ENCODE results near the gene NUP107.
A peak's percentile ranks its signal among the peaks of the same experiment; 100 is the strongest.

NUP107 gene

GRCh38 chr12:68769941-68770340 is 83.2 kb downstream of the NUP107 start:
- DNase-seq (ENCODE audit: extremely low spot score, insufficient read length, low read depth) (no peak), FAIRE-seq (no peak)

DNA sequence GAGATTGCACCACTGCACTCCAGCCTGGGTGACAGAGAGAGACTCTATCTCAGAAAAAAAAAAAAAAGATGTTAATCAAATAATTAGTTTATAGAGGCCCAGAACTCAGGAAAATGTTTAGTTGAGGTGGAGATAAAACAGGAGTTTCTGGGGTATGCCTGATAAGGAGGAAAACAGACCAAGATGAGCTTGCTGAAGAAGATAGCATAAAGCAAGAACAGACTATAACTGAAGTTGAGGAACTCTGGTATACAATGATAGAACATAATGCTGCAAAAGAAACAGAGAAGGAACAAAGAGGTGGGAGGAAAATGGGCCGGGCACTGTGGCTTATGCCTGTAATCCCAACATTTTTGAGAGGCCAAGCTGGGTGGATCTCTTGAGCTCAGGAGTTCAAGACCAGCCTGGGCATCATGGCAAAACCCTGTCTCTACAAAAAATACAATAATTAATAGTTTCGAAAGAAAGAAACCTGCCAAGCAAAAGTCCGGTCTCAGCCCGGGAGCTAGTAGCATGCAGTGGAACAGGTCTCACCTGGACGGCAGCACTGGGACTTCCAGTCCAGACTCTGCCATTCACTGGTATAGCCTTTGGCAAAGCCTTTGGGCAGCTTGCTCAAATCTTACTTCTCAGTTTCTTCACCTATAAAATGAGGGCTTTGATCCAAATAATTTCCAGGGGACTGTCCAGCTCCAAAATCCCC is 84.6 kb downstream of the NUP107 start:
- no peak for FAIRE-seq
- no peak for DNase-seq (ENCODE audit: extremely low spot score, insufficient read length, low read depth)

GRCh38 chr12:68772714-68773113 is 85.9 kb downstream of the NUP107 start:
- no peak for DNase-seq (ENCODE audit: extremely low spot score, insufficient read length, low read depth)

GRCh38 chr12:68773582-68773981 is 86.8 kb downstream of the NUP107 start:
- FAIRE-seq: no peak

More at GRCh38 chr12:68772714-68773113, 85.9 kb downstream of the NUP107 start:
- FAIRE-seq: peak; percentile 46

GRCh38 chr12:68775121-68775630 is 88.4 kb downstream of the NUP107 start:
- FAIRE-seq (no peak), DNase-seq (ENCODE audit: extremely low spot score, insufficient read length, low read depth) (no peak)

More at GRCh38 chr12:68773582-68773981, 86.8 kb downstream of the NUP107 start:
- DNase-seq (ENCODE audit: extremely low spot score, insufficient read length, low read depth): no peak

DNA sequence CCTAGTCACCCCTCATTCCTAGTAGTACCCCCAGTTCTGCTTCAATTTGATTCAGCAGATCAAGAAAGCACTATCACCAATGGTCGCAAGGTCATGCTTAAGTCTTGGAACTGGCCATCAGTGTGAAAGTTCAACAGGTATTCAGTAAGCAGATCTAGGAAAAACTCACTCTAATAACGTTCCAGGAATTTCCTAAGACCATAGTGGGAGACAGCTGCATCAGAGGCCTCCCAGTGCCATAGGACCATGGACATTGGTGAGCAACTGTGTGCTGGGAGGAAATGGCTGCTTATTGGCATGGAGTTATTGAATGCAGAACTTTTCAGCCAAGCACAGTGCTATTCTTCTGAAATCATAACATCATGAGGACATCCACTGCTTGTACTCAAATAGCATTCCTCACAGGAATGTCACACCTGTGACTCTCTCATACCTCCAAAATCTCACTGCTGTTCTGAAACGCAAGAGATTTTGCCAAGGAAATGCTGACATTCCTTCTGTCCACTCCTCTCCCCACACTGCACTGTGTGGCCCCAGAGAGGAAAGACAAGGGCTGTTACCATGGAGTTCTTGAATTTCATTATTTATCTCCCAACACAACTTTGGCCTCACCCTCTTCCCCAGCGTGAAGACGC is 90.3 kb downstream of the NUP107 start:
- no peak for FAIRE-seq
- DNase-seq (ENCODE audit: extremely low spot score, insufficient read length, low read depth): no peak

DNA sequence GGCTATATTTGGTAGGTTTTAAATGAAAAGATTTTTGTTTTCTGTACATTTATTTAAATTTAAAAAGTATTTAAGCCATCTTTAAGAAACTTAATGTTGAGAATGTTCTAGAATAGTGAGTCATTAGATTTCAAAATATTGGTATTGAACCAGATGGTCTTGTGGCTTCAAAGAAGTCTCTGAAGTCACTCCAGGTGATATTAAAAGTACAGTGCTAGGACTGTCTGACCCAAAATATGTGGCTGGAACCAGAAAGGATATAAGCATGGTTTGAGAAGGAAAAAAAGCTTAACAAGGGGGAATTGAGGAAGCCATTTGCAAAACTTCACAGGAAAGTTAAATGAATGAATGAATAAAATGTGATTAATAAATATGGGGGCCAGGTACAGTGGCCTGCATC is 92.5 kb downstream of the NUP107 start:
- DNase-seq (ENCODE audit: extremely low spot score, insufficient read length, low read depth) (no peak), FAIRE-seq (no peak)

GRCh38 chr12:68780731-68781130 is 94.0 kb downstream of the NUP107 start:
- FAIRE-seq: no peak
- no peak for DNase-seq (ENCODE audit: extremely low spot score, insufficient read length, low read depth)

GRCh38 chr12:68781728-68782127 is 95.0 kb downstream of the NUP107 start:
- no peak for FAIRE-seq
- no peak for DNase-seq (ENCODE audit: extremely low spot score, insufficient read length, low read depth)

DNA sequence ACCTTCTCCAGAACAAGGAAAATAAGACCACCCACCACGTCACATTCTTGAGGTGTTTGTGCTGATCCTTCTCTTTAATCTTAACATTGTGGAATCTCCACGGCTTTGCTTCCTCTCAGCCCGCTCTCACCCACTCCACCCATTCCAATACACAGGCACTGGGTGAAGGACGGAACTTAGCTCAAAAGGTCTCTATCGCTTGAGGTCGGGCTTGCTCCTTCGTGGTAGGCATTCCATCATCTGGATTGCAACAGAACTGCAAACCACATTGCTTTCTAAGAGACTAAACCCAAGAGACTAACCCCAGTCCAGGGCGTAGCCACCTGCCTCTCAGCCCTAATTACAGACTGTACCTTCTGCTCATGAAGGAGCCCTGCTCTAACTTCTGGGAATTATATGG is 97.2 kb downstream of the NUP107 start:
- DNase-seq (ENCODE audit: extremely low spot score, insufficient read length, low read depth) (no peak), FAIRE-seq (no peak)

DNA sequence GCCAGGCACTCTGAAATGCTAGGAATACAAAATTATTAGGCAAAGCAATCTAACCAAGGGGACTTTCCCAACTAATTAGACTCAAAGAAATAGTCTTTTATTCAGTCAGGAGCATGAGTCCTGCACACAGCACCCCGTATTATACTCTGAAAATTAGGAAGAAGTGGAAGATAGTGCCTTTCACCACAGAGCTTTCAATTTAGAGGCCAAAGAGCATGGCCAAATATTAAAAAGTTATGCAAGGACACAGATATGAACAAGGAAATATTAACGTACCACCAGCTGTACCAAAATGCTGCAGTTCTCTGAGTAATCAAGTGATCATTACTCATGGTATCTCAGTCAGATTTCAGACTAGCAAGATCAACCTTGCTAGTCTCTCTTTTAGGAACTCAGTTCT is 98.6 kb downstream of the NUP107 start:
- DNase-seq (ENCODE audit: extremely low spot score, insufficient read length, low read depth) (no peak), FAIRE-seq (no peak)

GRCh38 chr12:68785823-68786222 is 99.0 kb downstream of the NUP107 start:
- DNase-seq (ENCODE audit: extremely low spot score, insufficient read length, low read depth) (no peak), FAIRE-seq (no peak)

GRCh38 chr12:68786929-68787328 is 100.2 kb downstream of the NUP107 start:
- FAIRE-seq (no peak), DNase-seq (ENCODE audit: extremely low spot score, insufficient read length, low read depth) (no peak)

DNA sequence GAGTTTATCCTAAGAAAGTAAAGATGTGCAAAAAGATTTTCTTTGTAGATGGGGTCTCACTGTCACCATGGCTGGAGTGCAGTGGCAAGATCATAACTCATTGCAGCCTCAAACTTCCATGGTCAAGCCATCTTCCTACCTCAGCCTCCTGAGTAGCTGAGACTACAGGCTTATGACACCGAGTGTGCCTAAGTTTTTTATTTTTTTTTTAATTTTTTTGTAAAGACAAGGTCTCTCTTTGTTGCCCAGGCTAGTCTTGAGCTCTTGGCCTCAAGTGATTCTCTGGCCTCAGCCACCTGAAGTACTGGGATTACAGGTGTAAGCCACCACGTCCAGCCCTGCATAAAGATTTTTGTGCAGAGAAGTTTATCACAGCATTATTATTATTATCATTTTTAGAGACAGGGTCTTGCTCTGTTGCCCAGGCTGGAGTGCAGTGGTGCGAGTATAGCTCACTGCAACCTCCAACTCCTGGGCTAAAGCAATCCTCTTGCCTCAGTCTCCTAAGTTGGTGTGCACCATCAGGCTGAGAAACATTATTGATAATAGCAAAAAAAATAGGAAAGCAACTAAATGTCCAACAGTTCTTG is 101.9 kb downstream of the NUP107 start:
- DNase-seq (ENCODE audit: extremely low spot score, insufficient read length, low read depth) (no peak), FAIRE-seq (no peak)

DNA sequence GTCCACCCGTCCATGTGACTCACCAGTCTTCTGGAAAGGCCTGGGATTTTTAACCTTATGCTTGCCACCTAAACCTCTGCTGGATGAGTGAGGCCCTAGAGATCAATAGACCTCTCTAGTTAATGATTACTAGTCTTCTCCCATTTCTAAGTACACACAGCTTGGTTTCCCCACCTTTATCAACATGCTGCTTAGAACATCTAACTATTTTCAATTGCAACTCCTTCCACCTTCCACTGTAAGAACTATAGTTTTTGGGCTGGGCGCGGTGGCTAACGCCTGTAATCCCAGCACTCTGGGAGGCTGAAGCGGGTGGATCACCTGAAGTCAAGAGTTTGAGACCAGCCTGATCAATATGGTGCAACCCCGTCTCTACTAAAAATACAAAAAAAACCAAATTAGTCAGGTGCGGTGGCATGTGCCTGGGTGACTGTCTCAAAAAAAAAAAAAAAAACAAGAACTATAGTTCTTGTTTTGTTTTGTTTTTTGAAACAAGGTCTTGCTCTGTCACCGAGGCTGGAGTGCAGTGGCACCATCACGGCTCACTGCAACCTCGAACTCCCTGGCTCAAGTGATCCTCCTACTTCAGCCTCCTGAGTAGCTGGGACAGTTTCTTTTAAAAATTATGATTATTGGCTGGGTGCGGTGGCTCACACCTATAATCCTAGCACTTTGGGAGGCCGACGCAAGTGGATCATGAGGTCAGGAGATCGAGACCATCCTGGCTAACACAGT is 102.5 kb downstream of the NUP107 start:
- no peak for FAIRE-seq
- no peak for DNase-seq (ENCODE audit: extremely low spot score, insufficient read length, low read depth)

GRCh38 chr12:68790081-68790951 is 103.5 kb downstream of the NUP107 start:
- DNase-seq (ENCODE audit: extremely low spot score, insufficient read length, low read depth): no peak
- FAIRE-seq: no peak

DNA sequence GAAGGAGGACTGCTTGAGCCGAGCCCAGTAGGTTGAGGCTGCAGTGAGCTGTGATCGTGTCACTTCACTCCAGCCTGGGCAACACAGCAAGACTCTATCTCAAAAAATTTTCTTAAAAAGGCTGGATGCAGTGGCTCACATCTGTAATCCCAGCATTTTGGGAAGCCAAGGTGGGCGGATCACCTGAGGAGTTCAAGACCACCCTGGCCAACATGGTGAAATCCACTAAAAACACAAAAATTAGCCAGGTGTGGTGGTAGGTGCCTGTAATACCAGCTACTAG is 104.1 kb downstream of the NUP107 start:
- no peak for FAIRE-seq
- DNase-seq (ENCODE audit: extremely low spot score, insufficient read length, low read depth): no peak

DNA sequence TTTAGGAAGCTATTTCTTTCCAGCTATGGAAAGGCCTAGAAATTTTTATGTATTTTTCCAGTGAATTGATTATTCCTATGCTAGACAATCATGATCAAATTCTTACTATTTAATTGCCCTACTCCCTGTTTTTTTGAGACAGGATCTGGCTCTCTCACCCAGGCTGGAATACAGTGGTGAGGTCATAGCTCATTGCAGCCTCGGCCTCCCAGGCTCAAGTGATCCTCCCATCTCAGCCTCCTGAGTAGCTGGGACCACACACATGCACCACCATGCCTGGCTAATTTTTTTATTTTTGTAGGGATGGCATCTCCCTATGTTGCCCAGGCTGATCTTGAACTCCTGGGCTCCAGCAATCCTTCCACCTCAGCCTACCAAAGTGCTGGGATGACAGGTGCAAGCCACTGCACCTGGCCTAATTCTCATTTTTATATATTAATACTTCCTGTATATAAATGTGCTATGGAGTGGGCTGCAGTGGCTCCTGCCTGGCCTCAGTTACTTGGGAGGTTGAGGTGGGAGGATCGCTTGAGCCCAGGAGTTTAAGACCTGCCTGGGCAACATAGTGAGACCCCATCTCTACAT is 105.2 kb downstream of the NUP107 start:
- DNase-seq (ENCODE audit: extremely low spot score, insufficient read length, low read depth): no peak
- no peak for FAIRE-seq

DNA sequence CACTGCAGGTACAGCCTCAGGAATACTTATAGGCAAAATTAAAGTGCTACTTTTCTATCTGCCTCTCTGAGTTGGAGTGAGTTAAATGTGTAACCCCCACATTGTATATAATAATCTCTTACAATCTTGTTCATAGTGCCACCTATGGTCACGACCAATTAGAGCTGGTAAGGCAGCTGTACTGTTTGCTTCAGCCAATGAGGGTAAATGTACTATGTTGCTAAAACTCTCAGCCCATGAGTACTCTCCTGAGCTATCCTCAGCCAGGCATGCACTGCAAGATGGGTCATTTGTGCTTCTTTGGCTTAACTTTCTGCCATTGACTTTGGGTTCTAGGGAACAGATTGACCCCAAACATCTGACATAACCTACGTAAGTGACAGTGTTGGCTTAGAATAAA is 106.2 kb downstream of the NUP107 start:
- FAIRE-seq (peak; percentile 44), DNase-seq (ENCODE audit: extremely low spot score, insufficient read length, low read depth) (no peak)

DNA sequence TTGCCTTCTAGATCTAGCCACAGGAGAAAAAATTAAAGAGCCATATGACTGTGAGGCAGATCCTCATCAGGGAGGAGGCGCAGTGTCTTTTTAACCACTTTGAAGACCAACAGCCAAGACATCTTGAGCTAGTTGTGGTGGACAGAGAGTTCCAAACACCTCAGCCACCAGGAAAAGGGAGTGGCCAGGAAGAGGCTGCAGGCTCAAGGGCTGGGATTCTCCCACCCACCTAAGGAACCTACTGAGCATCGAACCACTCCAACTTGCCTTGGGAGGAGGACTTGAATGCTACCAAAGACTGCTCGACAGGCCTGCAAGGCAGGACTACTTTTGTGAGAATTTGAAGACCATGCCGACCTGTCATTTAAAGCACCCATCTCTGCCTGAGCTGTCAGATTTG is 106.7 kb downstream of the NUP107 start:
- DNase-seq (ENCODE audit: extremely low spot score, insufficient read length, low read depth) (no peak), FAIRE-seq (no peak)
